OCI-LY7 (cell line): Measurements from ENCODE around the gene TMEM72. TPM values are rescaled to one million over a fixed set of nuclear protein-coding genes. Genes with fewer than 3 reads are reported as not detected.

Experiments used
- BruUV-seq: library from RNA; stranded (reverse); fragments of 400-500 nt; replicated peaks from 2 replicates; lab custom pipeline; 2021; lab: Mats Ljungman, UMichigan
- CTCF ChIA-PET: fragments of 300-600 bp; sonication (Branson Sonifier 250); formaldehyde crosslinking; loops from one replicate; lab custom pipeline; 2022; ENCODE audit warnings: antibody characterized with exemption; ENCODE audit not compliant: unreplicated experiment; lab: Charles Lee
- POLR2A ChIA-PET: fragments of 300-600 bp; sonication (Branson Sonifier 250); formaldehyde crosslinking; loops from one replicate; lab custom pipeline; 2022; ENCODE audit warnings: antibody characterized with exemption; lab: Charles Lee
- DNase-seq: peaks from one replicate; pipeline ENCODE4 v3.0.0-alpha.2; 2015; ENCODE audit warnings: low spot score
- H2AFZ ChIP-seq: fragments of 200-600 bp; sonication (generic), shearing (Covaris generic); 2 replicates; pipeline ENCODE4 v1.6.1; 2014; ENCODE audit warnings: mild to moderate bottlenecking, antibody characterized with exemption, low read length, moderate library complexity
- H3K27ac ChIP-seq: fragments of 200-600 bp; sonication (generic); 2 replicates; pipeline ENCODE4 v1.5.1; 2014; ENCODE audit warnings: mixed run types, low read depth, mild to moderate bottlenecking, moderate library complexity, low read length, inconsistent platforms; ENCODE audit not compliant: poor library complexity, severe bottlenecking
- H3K36me3 ChIP-seq: fragments of 200-600 bp; sonication (generic); 2 replicates; pipeline ENCODE4 v1.6.1; 2014; ENCODE audit warnings: mild to moderate bottlenecking, antibody characterized with exemption, low read length, moderate library complexity, mixed read lengths; ENCODE audit not compliant: insufficient read depth
- H3K4me1 ChIP-seq: fragments of 200-600 bp; sonication (generic); 2 replicates; pipeline ENCODE4 v1.5.1; 2014; ENCODE audit warnings: mild to moderate bottlenecking, low read length; ENCODE audit not compliant: insufficient read depth, poor library complexity, severe bottlenecking
- H3K4me2 ChIP-seq: fragments of 200-600 bp; sonication (generic); 2 replicates; pipeline ENCODE4 v1.6.1; 2014; ENCODE audit warnings: mild to moderate bottlenecking, low read length
- H3K4me3 ChIP-seq: fragments of 200-600 bp; sonication (generic); 2 replicates; pipeline ENCODE4 v1.5.1; 2014; ENCODE audit warnings: mild to moderate bottlenecking, low read depth, low read length; ENCODE audit not compliant: poor library complexity, severe bottlenecking
- H3K79me2 ChIP-seq: fragments of 200-600 bp; sonication (generic); 2 replicates; pipeline ENCODE4 v1.6.1; 2016; ENCODE audit warnings: low read depth, mild to moderate bottlenecking, low read length, moderate library complexity, mixed read lengths; ENCODE audit not compliant: insufficient read depth
- H3K9me2 ChIP-seq: fragments of 200-600 bp; sonication (generic); 2 replicates; pipeline ENCODE4 v1.6.1; 2016; ENCODE audit warnings: mild to moderate bottlenecking, low read length, mixed read lengths; ENCODE audit not compliant: insufficient read depth
- H3K9me3 ChIP-seq: fragments of 200-600 bp; sonication (generic); 2 replicates; pipeline ENCODE4 v1.6.1; 2014; ENCODE audit warnings: mild to moderate bottlenecking, mixed run types, low read length, mixed read lengths
- H4K20me1 ChIP-seq: fragments of 200-600 bp; sonication (generic); 2 replicates; pipeline ENCODE4 v1.6.1; 2014; ENCODE audit warnings: mild to moderate bottlenecking, antibody characterized with exemption, low read length, moderate library complexity, mixed read lengths; ENCODE audit not compliant: insufficient read depth
- EZH2phosphoT487 ChIP-seq: fragments of 200-600 bp; sonication (generic); IDR thresholded peaks from 2 replicates; pipeline ENCODE4 v1.6.1; 2018; ENCODE audit warnings: low read depth, borderline replicate concordance, mild to moderate bottlenecking, mixed run types, antibody characterized with exemption, low read length, moderate library complexity, mixed read lengths
- intact Hi-C: fragments of 100-400 bp; cut with micrococcal nuclease; formaldehyde crosslinking; loops from one replicate; pipeline ENCODE4 v1.10.0; 2022; ENCODE audit not compliant: unreplicated experiment
- total RNA-seq, 2 experiments: library from RNA; depleted of rRNA in 1 of 2; stranded (reverse); fragments of >200 nt in 1 of 2; shearing (Covaris generic) in 1 of 2; gene quantifications; 2 replicates each; pipeline ENCODE4 v1.2.3, GENCODE V29; 2014 to 2022
- TF ChIP-seq, protein P1 (sequence below): fragments of 200-600 bp; sonication (generic); conservative IDR thresholded peaks from 2 replicates; pipeline ENCODE4 v1.5.1; 2014; ENCODE audit warnings: mild to moderate bottlenecking, antibody characterized with exemption, low read length, moderate library complexity, mixed read lengths

The TMEM72 gene
- total RNA-seq, 2 experiments from 2014 or later, result not detected

- H3K9me3 ChIP-seq, result no peaks in the 10 kb centered on the region
- H3K4me1 ChIP-seq, result peaks cover 39% of the 10 kb centered on the region
- ChIA-PET CTCF (interaction anchor here (0.6 kb wide), 1 partner anchor 26 kb away, joined by 3 read pairs; no protein-coding TSS in a partner anchor), POLR2A (interaction anchor here (2.0 kb wide), 1 partner anchor 9 kb away, joined by 5 read pairs; no protein-coding TSS in a partner anchor)
- TF ChIP-seq EZH2phosphoT487, result no peak
- TF ChIP-seq, protein P1, sequence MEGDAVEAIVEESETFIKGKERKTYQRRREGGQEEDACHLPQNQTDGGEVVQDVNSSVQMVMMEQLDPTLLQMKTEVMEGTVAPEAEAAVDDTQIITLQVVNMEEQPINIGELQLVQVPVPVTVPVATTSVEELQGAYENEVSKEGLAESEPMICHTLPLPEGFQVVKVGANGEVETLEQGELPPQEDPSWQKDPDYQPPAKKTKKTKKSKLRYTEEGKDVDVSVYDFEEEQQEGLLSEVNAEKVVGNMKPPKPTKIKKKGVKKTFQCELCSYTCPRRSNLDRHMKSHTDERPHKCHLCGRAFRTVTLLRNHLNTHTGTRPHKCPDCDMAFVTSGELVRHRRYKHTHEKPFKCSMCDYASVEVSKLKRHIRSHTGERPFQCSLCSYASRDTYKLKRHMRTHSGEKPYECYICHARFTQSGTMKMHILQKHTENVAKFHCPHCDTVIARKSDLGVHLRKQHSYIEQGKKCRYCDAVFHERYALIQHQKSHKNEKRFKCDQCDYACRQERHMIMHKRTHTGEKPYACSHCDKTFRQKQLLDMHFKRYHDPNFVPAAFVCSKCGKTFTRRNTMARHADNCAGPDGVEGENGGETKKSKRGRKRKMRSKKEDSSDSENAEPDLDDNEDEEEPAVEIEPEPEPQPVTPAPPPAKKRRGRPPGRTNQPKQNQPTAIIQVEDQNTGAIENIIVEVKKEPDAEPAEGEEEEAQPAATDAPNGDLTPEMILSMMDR, result no peak
- H3K4me3 ChIP-seq, result peak overlapping the region; percentile 82
- no peaks in the 10 kb centered on the region for H3K9me2 ChIP-seq
- no peak overlapping the region for H3K27ac ChIP-seq
- no peaks in the 10 kb centered on the region for H3K36me3 ChIP-seq
- TSS peak; percentile 92 for BruUV-seq
- H2AFZ ChIP-seq, result peak overlapping the region; percentile 78
- H3K4me2 ChIP-seq, result peak overlapping the region; percentile 92
- DNase-seq, result no peak
- no peaks in the 10 kb centered on the region for H3K79me2 ChIP-seq
- no peaks in the 10 kb centered on the region for H4K20me1 ChIP-seq
- intact Hi-C loops, result loop anchor here (2.0 kb wide), 1 partner anchor 42 kb away; the partner anchor contains the start of gene ZNF22
Observed at GRCh38 chr10:44958898-44959246, 47.7 kb downstream of the TMEM72 start.

DNA sequence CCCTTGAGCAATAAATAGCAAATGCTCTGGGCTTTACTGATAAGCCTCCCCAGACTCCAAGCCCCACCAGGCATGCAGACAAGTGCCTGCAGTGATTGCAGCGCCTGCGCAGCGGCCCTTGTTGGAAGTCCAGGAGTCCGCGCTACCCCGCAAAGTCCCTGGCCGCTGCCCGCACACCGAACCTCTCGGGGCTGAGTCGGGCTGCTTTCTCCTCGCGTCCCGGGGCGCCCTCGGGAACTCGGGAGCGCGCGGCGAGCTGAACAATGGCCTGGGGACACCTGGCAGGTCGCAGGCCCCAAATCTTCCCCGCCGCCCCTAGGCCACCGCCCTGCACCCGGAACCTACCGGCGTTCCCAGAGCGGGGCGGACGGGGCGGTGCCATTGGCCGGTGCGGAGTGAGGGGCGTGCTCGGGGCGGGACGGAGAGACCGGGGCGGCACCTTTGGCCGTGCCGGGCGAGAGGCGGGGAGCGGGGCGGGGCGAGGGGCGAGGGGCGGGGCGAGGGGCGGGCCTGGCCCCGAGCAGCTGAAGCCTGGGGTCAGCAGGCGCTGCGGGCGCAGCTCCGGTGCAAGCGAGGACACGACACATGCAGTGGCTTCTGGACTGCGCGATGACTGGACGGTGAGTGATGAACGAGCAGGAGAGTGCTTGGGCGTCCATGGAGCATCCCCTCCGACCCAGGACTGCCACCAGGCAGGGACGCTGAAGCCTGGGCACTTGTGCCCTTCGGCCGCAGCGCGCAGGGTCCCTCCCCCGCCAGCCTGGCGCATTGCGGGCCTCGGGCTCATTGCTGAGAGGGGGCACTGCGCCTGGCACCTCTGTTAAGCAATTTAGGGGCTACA is 48.3 kb downstream of the TMEM72 start, which contains the start of gene RASSF4:
Gene RASSF4 (plus strand): TSS at position 556 of the 841 bp plus-strand sequence. CDS start 10,401 bp downstream, outside the sequence.
- no peaks in the 10 kb centered on the region for H4K20me1 ChIP-seq
- H3K4me3 ChIP-seq, result peak within 1 kb of the TSS; percentile 82
- intact Hi-C loops, result loop anchor here (2.0 kb wide), 1 partner anchor 41 kb away; the partner anchor contains the start of gene ZNF22
- no peak for TF ChIP-seq EZH2phosphoT487
- TF ChIP-seq, protein P1, result no peak
- ChIA-PET POLR2A (interaction anchor here (2.0 kb wide), 1 partner anchor 10 kb away, joined by 5 read pairs; no protein-coding TSS in a partner anchor), CTCF (interaction anchor here (0.6 kb wide), 1 partner anchor 27 kb away, joined by 3 read pairs; no protein-coding TSS in a partner anchor)
- H3K4me1 ChIP-seq, result peaks cover 45% of the 10 kb centered on the region
- no peaks in the 10 kb centered on the region for H3K9me2 ChIP-seq
- DNase-seq, result peak; percentile 92
- H3K9me3 ChIP-seq, result no peaks in the 10 kb centered on the region
- peak within 1 kb of the TSS; percentile 78 for H2AFZ ChIP-seq
- no peaks in the 10 kb centered on the region for H3K79me2 ChIP-seq
- no peaks in the 10 kb centered on the region for H3K36me3 ChIP-seq
- peak within 1 kb of the TSS; percentile 92 for H3K4me2 ChIP-seq
- BruUV-seq, result no TSS peak
- H3K27ac ChIP-seq, result no peak within 1 kb of the TSS
